IPS-NIHi7 (cell line): ENCODE data around the gene GNAT1.
"Not testable (repeated sequence)": the region's sequence is repeated elsewhere in the genome, so short reads cannot be mapped to it uniquely, and the experiment has no call there.

Source experiments
- DNase-seq: peaks from one replicate; pipeline ENCODE4 v3.0.0; 2012; ENCODE audit warnings: mixed read lengths; ENCODE audit errors: extremely low spot score

Gene GNAT1

GRCh38 chr3:50221411-50222168 lies 30.2 kb downstream of the GNAT1 start:
- DNase-seq = peak; percentile 84

DNA sequence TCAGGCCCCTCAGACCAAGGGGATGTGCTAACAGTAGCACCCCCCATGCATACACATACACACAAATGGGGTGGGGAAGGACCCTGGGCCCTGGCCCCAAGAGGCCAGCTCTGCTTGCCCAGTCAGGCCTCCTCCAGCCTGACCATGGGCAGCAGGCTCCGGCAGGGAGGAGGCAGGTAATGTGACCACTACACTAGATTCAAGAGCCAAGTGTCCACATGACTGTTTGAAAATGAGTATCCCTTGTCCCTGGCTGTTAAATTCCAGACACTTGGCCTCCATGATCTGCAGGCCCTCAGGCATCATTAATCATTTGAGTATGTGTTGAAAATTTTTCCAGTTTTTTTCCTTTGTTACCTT lies 30.7 kb downstream of the GNAT1 start:
- no peak for DNase-seq

- no peak for DNase-seq
Observed at GRCh38 chr3:50224639-50225038, 33.2 kb downstream of the GNAT1 start.

DNA sequence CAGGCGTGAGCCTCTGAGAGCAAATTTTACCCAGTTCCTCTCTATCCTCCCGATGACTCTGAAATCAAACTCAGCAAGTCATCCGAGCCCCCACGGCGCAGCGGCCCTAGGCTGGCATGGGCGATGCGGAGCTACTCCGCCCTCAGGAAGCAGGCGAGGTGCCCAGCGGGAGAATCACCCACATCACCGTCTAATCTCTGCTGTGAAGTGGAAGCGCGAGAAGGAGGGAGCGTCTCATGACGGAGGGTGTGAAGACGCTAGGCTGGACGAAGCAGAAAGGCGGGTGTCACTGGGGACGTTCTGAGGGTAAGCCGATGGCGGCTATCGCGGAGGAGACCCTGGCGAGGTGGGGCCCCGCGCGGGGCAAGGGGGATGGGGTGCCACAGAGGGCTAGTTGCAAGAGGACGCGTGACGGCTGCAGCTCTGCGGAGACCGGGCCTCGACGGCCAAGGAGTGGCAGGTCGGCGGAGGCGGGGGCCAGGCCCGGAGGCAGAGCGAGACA lies 35.5 kb downstream of the GNAT1 start:
- DNase-seq = no peak

- peak; percentile 89 for DNase-seq
Observed at GRCh38 chr3:50227390-50228183, 36.2 kb downstream of the GNAT1 start.

DNA sequence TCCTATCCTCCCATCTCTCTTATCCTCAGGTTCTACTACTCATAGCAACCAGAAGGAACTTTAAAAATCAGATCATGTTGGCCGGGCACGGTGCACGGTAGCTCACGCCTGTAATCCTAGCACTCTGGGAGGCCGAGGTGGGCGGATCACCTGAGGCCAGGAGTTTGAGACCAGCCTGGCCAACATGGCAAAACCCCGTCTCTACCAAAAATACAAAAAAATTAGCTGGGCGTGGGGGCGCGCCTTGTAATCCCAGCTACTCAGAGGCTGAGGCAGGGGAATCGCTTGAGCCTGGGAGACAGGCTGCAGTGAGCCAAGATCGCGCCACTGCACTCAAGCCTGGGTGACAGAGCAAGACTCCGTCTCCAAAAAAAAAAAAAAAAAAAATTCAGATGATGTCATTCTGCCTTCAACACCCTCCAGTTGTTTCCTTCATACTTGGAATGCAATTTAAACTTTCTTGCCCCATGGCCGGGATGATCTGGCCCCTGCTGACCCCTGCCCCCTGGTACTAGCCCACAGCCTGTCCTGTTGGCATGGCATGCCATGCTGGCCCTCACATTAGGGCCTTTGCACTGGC lies 36.9 kb downstream of the GNAT1 start:
- DNase-seq = not testable (repeated sequence)

DNA sequence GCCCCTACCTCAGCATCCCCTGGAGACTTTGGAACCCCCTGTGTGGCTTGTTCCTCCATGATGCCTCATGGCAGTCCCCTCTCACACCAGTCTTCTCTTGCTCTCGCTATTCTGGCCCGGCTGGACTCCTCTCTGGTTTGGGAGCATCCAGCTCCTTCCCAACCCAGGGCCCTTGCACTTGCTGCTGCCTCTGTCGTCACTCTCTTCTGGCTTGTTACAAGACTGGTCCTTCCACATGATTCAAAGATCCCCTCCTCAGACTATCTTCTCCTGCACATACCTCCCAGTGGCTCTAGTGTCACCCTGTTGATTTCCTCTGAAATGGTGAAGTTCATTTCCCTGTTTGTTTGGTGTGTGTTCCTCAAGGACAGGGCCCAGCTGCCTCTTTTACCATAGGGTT lies 38.1 kb downstream of the GNAT1 start:
- no peak for DNase-seq

DNA sequence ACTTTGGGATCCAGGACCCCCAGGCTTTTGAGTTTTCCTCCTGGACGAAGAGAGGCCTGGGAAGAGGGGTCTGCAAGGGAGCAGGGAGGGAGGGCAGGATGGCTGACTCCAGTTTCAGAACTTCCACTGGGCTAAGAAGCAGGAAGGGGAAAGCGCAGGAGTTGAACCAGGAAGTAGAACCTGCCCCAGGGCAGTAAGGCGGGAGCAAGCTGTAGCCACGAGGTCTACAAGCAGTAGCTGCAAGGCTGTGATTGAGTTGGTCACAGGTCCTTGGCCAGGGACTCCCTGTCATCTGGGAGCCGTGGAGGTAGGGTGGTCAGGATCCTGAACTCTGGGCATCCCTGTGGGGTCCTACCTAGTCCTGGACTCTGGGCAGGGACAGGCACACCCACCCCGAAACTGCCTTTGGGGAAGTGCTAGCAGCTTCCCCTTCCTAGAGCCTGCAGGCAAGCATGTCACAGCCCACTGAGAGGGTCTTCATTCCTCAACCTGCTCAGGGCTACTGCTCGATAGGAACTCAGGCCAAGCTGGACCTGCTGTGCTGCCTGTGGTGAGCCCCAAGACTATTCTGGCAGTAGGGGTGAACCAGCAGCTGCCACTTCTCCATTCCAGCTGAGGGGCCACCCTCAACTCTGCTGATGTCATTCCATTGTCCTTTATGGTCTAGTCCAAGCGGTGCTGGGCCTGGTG lies 38.8 kb downstream of the GNAT1 start:
- DNase-seq = no peak

DNA sequence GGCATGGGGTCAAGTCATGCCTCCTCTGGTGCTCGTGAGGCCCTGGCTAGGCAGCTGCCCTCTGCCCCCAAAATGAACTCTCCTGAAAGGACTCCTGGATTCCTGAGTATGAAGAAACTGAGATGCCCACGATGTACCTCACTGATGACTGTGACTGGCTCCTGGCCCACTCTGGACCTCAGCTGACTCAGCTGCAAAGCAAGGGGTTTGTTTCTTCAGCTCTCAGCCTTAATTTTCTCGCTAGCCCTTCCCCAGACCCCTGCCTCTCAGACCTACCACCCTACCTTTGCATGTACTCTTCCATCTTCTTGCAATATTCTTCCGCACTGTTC lies 39.4 kb downstream of the GNAT1 start:
- DNase-seq = no peak

DNA sequence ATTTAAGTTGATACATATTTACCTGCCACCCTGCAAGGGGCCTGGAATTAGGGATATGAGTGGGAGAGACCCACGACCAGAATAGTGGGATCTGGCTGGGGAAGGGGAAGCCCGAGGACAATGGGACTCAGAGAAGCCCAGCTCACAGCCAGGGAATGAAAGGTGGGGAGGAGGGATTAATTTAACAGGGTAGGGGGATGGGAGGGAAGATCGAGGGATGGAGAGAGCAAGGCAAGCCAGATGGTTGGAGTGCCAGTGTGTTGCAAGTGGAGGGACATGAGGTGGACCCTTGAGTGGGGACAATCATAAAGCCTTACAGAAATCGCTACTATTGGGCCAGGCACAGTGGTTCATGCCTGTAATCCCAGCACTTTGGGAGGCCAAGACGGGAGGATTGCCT lies 40.2 kb downstream of the GNAT1 start:
- DNase-seq = no peak

GRCh38 chr3:50232303-50232702 lies 40.9 kb downstream of the GNAT1 start:
- DNase-seq = no peak

GRCh38 chr3:50233176-50233575 lies 41.8 kb downstream of the GNAT1 start:
- DNase-seq = no peak

DNA sequence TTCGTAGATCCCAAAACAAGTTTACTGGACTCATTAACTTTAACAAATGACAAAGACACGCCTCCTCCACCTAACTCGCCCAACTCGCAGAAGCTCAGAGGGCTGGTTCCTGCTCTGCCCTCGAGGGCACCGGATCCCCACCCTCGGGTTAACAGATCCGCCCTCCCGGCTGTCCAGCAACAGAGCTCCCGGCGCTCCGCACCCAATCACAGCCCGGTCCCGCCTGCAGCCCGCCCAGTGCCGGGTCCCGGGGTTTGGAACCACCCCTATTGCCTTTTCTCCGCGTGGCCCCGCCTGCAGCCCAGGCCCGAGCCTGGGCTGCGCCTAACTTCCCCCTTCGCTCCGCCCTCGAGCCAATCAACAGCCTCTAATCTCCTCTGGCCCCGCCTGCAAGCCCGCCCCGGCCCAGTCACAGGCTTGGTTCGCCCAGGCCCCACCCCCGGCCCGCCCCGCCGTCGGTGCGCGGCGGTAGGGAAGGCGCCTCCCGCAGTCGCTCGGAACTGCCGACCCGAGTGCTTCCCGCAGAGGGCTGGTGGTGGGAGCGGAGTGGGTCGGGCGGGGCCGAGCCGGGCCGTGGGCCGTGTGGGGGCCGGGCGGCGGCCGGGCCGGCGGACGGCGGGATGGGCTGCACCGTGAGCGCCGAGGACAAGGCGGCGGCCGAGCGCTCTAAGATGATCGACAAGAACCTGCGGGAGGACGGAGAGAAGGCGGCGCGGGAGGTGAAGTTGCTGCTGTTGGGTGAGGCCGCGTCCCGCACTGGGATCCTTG lies 44.5 kb downstream of the GNAT1 start, which contains the start of gene GNAI2:
Gene GNAI2 (plus strand): TSS at position 489 of the 768 bp plus-strand sequence. CDS start 132 bp downstream, at position 621.
- peak; percentile 98 for DNase-seq

- no peak for DNase-seq
Observed at GRCh38 chr3:50236484-50237132, 45.2 kb downstream of the GNAT1 start.

DNA sequence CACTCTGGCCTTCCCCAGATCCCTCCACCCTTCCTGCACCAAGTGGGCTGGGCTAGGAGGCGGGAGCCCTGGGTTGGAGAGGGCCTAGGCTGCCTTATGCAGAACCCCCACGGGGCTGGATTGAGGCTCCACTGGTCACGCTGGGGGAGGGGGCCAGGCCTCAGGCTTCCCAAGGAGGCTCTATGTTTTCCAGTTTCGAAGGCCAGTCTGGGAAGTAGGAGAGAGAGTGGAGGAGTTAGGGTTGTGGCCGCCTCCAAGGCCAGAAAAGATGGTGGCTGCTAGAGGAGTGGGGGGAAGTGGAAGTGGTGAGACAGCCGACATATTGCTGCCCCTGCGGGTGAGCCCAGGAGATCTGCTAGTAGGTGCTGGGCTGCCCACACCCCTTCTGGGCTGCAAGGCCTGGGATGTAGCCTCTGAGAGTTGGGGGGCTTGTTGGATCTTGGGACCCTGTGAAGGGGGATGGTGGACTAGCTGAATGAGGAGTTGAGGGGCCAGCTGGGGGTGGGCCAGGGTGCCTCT lies 45.8 kb downstream of the GNAT1 start:
- no peak for DNase-seq

- peak; percentile 68 for DNase-seq
Observed at GRCh38 chr3:50237754-50238548, 46.5 kb downstream of the GNAT1 start.

DNA sequence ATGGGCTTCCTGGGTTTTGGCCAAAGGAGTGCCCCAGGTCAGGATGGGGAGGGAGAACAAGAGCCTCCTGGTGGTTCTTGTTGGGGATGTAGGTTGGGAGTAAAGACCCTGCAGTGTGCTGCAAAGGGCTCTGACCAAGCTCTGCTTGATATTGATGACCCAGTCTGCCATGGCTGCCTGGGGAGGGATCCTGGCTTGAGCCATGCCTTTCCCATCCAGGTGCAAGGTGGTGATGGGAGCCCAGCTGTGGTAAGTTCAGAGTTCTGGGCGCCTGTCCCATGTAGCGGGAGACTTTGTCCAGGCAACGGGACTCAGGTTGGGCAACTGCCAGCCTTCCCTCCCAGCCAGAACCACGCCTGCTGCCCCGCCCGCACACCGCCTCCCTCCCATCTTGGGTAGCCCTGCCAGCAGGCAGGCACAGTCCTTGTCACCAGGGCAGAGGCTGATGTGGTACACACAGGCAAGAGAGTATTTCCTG lies 47.2 kb downstream of the GNAT1 start:
- DNase-seq = no peak

DNA sequence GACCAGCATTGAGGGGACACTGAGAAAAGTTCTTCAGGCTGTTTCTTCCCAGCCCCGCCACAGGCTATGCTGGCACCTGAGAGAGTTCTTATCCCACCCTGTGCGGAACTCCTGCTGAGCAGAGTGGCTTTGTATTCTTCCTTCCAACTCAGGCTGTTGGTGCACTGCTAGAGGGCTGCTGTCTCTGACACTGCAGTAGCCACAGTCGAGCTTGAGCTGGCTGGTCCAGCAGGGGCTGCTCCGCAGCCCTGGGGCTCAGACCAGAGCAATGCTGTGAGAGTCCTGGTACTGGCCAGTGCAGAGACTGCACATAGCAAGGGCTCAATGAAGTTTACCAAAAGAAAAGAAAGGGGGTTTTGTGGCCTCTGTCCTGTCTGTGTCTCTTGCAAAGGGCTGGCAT lies 48.2 kb downstream of the GNAT1 start:
- DNase-seq = no peak

DNA sequence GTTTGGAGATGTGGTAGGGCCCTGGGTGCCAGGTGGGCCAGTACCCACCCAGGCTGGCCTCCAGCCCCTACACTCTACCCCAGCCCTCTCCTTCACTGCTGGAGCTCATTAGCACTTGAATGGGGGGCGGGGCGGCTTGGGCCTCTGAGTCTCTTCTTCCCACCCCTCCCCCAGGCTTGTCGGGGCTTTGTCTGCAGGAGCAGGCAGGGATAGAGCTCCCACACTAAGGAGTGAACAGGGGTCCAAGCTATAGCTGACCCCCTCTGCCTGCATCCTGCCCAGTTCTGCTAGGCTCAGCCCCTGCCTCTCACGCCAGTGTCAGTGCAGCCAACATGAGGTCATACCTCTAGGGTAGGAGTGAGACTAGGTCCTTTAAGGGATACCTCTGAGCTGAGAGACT lies 49.8 kb downstream of the GNAT1 start:
- peak; percentile 73 for DNase-seq
